Fibroblast of lung (primary cell): ENCODE data around the gene TBX10. TPM values are rescaled to one million over a fixed set of nuclear protein-coding genes. Genes with fewer than 3 reads are reported as not detected.

Experiments
- DNase-seq, 2 donors: peaks; one replicate each; pipeline versions ENCODE4 v3.0.0 to v3.0.0-alpha.2; 2010; ENCODE audit warnings: low read depth in 2 of 2
- H2AFZ ChIP-seq: 2 replicates; pipeline ENCODE4 v1.5.1; 2012; ENCODE audit warnings: low read length, control low read depth, inconsistent platforms
- H3K27ac ChIP-seq: 2 replicates; pipeline ENCODE4 v1.5.1; 2011; ENCODE audit warnings: low read length, control low read depth; ENCODE audit not compliant: insufficient read depth
- H3K27me3 ChIP-seq: 2 replicates; pipeline ENCODE4 v1.5.1; 2011; ENCODE audit warnings: mild to moderate bottlenecking, low read length; ENCODE audit not compliant: control insufficient read depth, insufficient read depth
- H3K36me3 ChIP-seq: 2 replicates; pipeline ENCODE4 v1.5.1; 2011; ENCODE audit warnings: low read length; ENCODE audit not compliant: control insufficient read depth, insufficient read depth
- H3K4me1 ChIP-seq: 2 replicates; pipeline ENCODE4 v1.5.1; 2011; ENCODE audit warnings: low read length; ENCODE audit not compliant: control insufficient read depth, insufficient read depth; ENCODE audit errors: extremely low read depth
- H3K4me2 ChIP-seq: 2 replicates; pipeline ENCODE4 v1.5.1; 2011; ENCODE audit warnings: low read length, control low read depth; ENCODE audit not compliant: insufficient read depth; ENCODE audit errors: extremely low read depth
- H3K4me3 ChIP-seq, 4 experiments: fragments of 200-600 bp in 1 of 4; sonication (generic) in 1 of 4; replicated peaks in 1 of 4; 2 replicates each; pipeline ENCODE4 v1.5.1; 2011 to 2016; ENCODE audit warnings: low read length in 4 of 4, low read depth in 3 of 4, mild to moderate bottlenecking in 3 of 4, control low read depth in 2 of 4, inconsistent platforms in 1 of 4, mixed read lengths in 1 of 4; ENCODE audit not compliant: insufficient read depth in 1 of 4; ENCODE audit errors: control extremely low read depth in 1 of 4
- H3K79me2 ChIP-seq: 2 replicates; pipeline ENCODE4 v1.5.1; 2012; ENCODE audit warnings: mild to moderate bottlenecking, low read length, inconsistent platforms; ENCODE audit not compliant: control insufficient read depth, insufficient read depth
- H3K9ac ChIP-seq: 2 replicates; pipeline ENCODE4 v1.5.1; 2011; ENCODE audit warnings: mild to moderate bottlenecking, low read length, control low read depth; ENCODE audit not compliant: insufficient read depth
- H3K9me3 ChIP-seq: 2 replicates; pipeline ENCODE4 v1.5.1; 2012; ENCODE audit warnings: low read depth, low read length; ENCODE audit not compliant: control insufficient read depth, insufficient read depth
- H4K20me1 ChIP-seq: 2 replicates; pipeline ENCODE4 v1.5.1; 2011; ENCODE audit warnings: low read length; ENCODE audit not compliant: control insufficient read depth, insufficient read depth; ENCODE audit errors: extremely low read depth
- CTCF ChIP-seq, 2 donors: IDR thresholded peaks in 1 of 2; conservative IDR thresholded peaks in 1 of 2; 1 replicate in 1 of 2; 2 replicates in 1 of 2; pipeline ENCODE4 v1.5.1; 2011 to 2012; ENCODE audit warnings: low read length in 2 of 2, control low read depth in 1 of 2, inconsistent platforms in 1 of 2, low read depth in 1 of 2, mild to moderate bottlenecking in 1 of 2
- EZH2 ChIP-seq: IDR thresholded peaks from 2 replicates; pipeline ENCODE4 v1.5.1; 2012; ENCODE audit warnings: low read length, control low read depth, mild to moderate bottlenecking; ENCODE audit errors: missing control alignments
- polyA plus RNA-seq, 2 donors: library from polyadenylated mRNA; depleted of rRNA in 1 of 2; stranded (reverse) in 1 of 2; unstranded in 1 of 2; fragments of >200 nt; gene quantifications; 2 replicates each; pipeline ENCODE4 v1.2.1, GENCODE V29; 2011 to 2012; ENCODE audit warnings: missing spikeins in 1 of 2
- total RNA-seq: library from RNA; depleted of rRNA; stranded (reverse); fragments of >200 nt; gene quantifications from 2 replicates; pipeline ENCODE4 v1.2.1, GENCODE V29; 2014

TBX10 gene
- total and polyA plus RNA-seq, 2 donors (not counting 1 experiment from before 2014, with no cell fraction given): not detected

- Histone ChIP-seq H4K20me1 (no peaks in the 10 kb centered on the region), H3K9ac (no peak overlapping the region), H3K27ac (no peak overlapping the region), H3K79me2 (no peaks in the 10 kb centered on the region), H3K9me3 (no peaks in the 10 kb centered on the region), H3K4me2 (no peak overlapping the region), H3K36me3 (no peaks in the 10 kb centered on the region), H3K4me1 (no peaks in the 10 kb centered on the region), H3K27me3 (no peaks in the 10 kb centered on the region), H3K4me3 (no peak overlapping the region), H2AFZ (no peak overlapping the region)
- no peak for DNase-seq
- no peak for TF ChIP-seq CTCF (conservative IDR thresholded peaks at IDR 0.05 in 1 of 2, IDR thresholded peaks at IDR 0.05 in 1 of 2; ENCODE audit: low read depth in 1 of 2, low read length in 2 of 2)
- no peak for TF ChIP-seq EZH2
Measured at GRCh38 chr11:67671211-67671520, 31.6 kb upstream of the TBX10 start.

DNA sequence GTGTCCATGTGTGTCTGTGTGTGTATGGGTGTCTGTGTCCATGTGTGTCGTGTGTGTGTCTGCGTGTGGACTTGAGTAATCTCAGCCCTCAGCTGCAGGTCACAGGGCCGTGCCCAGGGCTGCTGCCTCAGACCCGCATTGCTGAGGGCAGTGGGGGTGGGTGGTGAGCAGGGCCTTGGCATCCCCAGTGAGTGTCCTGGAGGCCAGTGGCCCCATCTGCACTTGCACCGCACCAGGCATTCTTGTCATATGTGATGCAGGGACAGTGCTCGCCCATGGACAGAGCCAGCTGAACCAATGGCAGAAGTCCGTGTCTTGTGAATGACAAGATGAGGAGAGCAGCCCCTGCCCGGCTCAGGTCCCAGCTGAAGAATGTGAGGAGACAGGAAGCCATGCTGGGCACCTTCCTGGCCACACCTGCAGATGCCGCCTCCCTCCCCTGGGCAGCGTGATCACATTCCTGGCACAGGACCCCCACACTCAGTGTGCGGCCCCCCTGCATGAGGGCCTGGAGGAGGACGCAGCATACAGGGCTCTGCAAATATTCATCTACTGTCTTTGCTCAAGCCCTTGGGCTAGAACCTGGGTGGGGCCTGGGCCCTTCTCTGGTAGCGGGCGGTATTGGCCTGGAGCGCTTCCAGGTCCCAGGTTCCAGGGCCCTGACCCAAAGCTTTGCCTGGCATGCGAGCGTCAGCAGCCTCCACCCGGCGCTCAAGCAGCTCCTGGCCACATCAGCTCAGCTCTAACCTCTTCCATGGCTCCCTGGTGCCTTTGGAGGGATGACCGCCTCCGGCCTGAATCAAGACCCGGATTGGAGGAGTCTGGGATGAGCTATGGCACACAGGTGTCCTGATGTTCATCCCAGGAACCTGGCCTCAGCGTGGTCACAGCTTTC is 31.0 kb upstream of the TBX10 start:
- Histone ChIP-seq H3K4me1 (no peaks in the 10 kb centered on the region), H3K27ac (no peak overlapping the region), H3K4me2 (no peak overlapping the region), H2AFZ (no peak overlapping the region), H3K36me3 (no peaks in the 10 kb centered on the region), H3K9ac (no peak overlapping the region), H3K27me3 (no peaks in the 10 kb centered on the region), H4K20me1 (no peaks in the 10 kb centered on the region), H3K9me3 (no peaks in the 10 kb centered on the region), H3K4me3 (no peak overlapping the region), H3K79me2 (no peaks in the 10 kb centered on the region)
- no peak for DNase-seq
- no peak for TF ChIP-seq EZH2

- Histone ChIP-seq H4K20me1 (no peaks in the 10 kb centered on the region), H3K36me3 (no peaks in the 10 kb centered on the region), H2AFZ (no peak overlapping the region), H3K4me2 (no peak overlapping the region), H3K9ac (no peak overlapping the region), H3K4me1 (no peaks in the 10 kb centered on the region), H3K79me2 (no peaks in the 10 kb centered on the region), H3K27me3 (no peaks in the 10 kb centered on the region), H3K27ac (no peak overlapping the region), H3K4me3 (no peak overlapping the region), H3K9me3 (no peaks in the 10 kb centered on the region)
- TF ChIP-seq CTCF (conservative IDR thresholded peaks at IDR 0.05 in 1 of 2, IDR thresholded peaks at IDR 0.05 in 1 of 2; ENCODE audit: low read depth in 1 of 2, low read length in 2 of 2) (no peak), EZH2 (no peak)
- no peak for DNase-seq
Measured at GRCh38 chr11:67668192-67668551, 28.6 kb upstream of the TBX10 start.
